HFFc6 (cell line): ENCODE data around the gene RPL10L. TPM values are rescaled to one million over a fixed set of nuclear protein-coding genes. Genes with fewer than 3 reads are reported as not detected.
A peak's percentile ranks its signal among the peaks of the same experiment; 100 is the strongest.

ENCODE experiments used
- DNase-seq: peaks from one replicate; pipeline ENCODE4 v3.0.0-alpha.2; 2018
- H3K27ac Mint-ChIP-seq: 2 replicates; pipeline ENCODE4 v1.8.0; 2020; ENCODE audit warnings: mild to moderate bottlenecking, mixed read lengths
- H3K27me3 Mint-ChIP-seq: 2 replicates; pipeline ENCODE4 v1.8.0; 2021; ENCODE audit warnings: mild to moderate bottlenecking, moderate library complexity, mixed read lengths; ENCODE audit not compliant: insufficient read depth
- H3K36me3 Mint-ChIP-seq: 2 replicates; pipeline ENCODE4 v1.8.0; 2021; ENCODE audit warnings: low read depth, mixed read lengths
- H3K4me1 Mint-ChIP-seq: 2 replicates; pipeline ENCODE4 v1.8.0; 2020; ENCODE audit warnings: low read depth, mixed read lengths
- H3K4me3 Mint-ChIP-seq: 2 replicates; pipeline ENCODE4 v1.8.0; 2020; ENCODE audit warnings: mild to moderate bottlenecking, moderate library complexity, mixed read lengths
- H3K9me3 Mint-ChIP-seq: 2 replicates; pipeline ENCODE4 v1.8.0; 2020; ENCODE audit warnings: mild to moderate bottlenecking, mixed read lengths
- total RNA-seq, 6 experiments: library from RNA; stranded (reverse); fragmentation: NEBNext Ultra II Directional; extraction: Animal tissue kit (Norgen Biotek cat#: 25700); gene quantifications; 2 replicates in 1 of 6; 3 replicates in 5 of 6; pipeline ENCODE4 v1.2.3, GENCODE V29; 2021
- TF ChIP-seq, protein P1 (sequence below): fragments of 200-600 bp; sonication (generic); IDR thresholded peaks from 2 replicates; pipeline ENCODE4 v1.5.0; 2021; ENCODE audit warnings: antibody characterized with exemption, mild to moderate bottlenecking

The RPL10L gene
- total RNA-seq, 6 experiments from 2014 or later, result not detected

DNA sequence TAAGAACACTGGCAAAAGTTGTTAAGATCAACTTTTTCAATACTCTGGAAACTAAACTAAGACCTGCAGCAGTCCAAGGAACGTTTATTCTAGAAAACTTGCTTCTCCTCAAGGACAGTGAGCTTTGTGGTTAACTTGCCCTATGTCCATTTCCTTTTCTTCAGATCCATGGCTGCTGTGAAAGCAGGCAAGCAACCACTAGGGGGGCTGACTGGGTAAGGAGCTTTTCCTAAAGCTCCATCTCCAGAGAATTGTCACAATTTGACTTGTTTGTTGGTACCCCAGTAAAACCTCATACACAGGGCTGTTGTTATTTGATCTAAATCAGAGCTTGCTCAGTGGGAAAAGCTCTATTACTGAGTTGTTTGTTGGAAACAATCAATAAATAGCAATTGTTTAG is 10.1 kb upstream of the RPL10L start:
- Mint-ChIP-seq H3K36me3 (no peaks in the 10 kb centered on the region), H3K9me3 (peaks cover 35% of the 10 kb centered on the region), H3K27ac (no peak overlapping the region), H3K27me3 (no peaks in the 10 kb centered on the region), H3K4me1 (no peaks in the 10 kb centered on the region), H3K4me3 (no peak overlapping the region)
- DNase-seq, result no peak
- TF ChIP-seq, protein P1, sequence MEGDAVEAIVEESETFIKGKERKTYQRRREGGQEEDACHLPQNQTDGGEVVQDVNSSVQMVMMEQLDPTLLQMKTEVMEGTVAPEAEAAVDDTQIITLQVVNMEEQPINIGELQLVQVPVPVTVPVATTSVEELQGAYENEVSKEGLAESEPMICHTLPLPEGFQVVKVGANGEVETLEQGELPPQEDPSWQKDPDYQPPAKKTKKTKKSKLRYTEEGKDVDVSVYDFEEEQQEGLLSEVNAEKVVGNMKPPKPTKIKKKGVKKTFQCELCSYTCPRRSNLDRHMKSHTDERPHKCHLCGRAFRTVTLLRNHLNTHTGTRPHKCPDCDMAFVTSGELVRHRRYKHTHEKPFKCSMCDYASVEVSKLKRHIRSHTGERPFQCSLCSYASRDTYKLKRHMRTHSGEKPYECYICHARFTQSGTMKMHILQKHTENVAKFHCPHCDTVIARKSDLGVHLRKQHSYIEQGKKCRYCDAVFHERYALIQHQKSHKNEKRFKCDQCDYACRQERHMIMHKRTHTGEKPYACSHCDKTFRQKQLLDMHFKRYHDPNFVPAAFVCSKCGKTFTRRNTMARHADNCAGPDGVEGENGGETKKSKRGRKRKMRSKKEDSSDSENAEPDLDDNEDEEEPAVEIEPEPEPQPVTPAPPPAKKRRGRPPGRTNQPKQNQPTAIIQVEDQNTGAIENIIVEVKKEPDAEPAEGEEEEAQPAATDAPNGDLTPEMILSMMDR, result 0 out of 2 replicates have a peak, but pooled peaks have one; percentile 12

DNA sequence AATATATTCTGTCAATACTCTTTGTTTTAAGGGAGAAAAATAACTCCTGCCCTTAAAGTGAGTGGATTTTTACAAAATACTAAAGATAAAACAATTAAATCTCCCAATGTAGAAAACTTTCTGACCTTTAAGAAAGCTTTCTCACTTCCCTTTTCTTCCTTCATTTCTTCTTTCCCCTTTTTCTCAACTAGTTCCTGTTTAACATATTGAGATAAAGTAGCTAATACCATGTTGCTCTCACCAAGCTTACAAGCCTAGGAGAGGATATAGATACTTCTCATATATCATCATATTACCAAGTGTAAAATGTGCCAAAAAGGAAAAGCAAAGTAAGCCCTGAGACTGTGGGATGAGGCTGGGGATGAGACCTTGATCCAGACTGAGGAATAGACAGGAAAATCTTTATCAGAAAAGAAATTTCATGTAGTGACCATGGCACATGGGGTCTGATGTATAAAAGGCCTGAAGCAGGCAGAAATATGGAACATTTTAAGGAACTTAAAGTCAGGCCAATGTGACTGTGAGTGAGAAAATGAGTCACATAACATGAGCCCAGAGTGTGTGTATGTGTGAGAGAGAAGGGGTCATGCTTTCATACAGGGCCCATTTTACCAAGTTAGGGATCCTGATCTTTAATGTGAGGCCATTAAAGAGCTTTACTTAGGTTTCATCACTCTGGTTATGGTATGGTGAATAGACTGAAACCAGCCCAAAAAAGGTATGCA is 1.6 kb upstream of the RPL10L start:
- no peaks in the 10 kb centered on the region for H3K36me3 Mint-ChIP-seq
- H3K27me3 Mint-ChIP-seq, result no peaks in the 10 kb centered on the region; the same call in 1 of the 2 replicates
- H3K9me3 Mint-ChIP-seq, result peaks cover 8% of the 10 kb centered on the region
- no peaks in the 10 kb centered on the region for H3K4me1 Mint-ChIP-seq
- no peak overlapping the region for H3K27ac Mint-ChIP-seq
- no peak for DNase-seq
- TF ChIP-seq, protein P1, result no peak
- H3K4me3 Mint-ChIP-seq, result no peak overlapping the region

DNA sequence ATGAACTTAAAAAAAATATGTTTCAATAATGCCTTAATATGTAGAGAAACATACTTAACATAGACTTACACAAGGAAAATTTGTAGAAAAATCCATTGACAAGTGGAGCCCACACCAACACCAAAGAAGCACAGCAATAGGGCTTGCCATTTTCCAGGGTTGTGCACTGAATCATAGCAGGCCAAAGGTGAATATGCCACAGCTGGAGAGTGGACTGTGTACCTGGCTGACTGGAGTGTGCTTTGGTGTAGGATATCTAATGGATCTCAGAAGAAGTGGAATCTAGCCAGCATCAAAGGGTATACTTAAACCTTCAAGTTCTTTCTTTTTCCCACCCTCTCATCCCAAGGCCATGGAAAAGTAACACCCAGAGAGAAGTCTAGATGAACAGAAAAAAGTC is 4.8 kb downstream of the RPL10L start:
- Mint-ChIP-seq H3K4me3 (no peak overlapping the region), H3K27me3 (no peaks in the 10 kb centered on the region; the same call in 1 of the 2 replicates)

DNA sequence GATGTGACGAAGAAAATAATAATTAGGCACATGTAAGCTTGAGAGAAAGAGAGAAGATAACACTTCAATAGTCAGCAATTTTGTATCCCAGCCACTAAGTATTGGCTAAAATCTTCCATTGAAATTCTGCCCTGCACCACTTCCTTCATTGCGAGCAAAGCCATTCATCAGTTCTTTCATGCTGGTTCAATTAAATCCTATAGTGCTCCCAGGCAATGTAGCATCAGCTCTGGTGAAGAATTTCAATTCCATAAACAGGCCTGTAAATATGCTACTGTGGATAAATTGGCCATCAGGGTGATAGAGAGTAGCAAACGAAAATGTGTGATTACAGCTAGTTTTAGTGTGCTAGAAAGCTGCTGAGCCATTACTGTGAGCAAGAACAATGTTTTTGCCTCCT is 24.7 kb downstream of the RPL10L start:
- Mint-ChIP-seq H3K27me3 (no peaks in the 10 kb centered on the region; the same call in 1 of the 2 replicates), H3K36me3 (no peaks in the 10 kb centered on the region), H3K9me3 (peaks cover 27% of the 10 kb centered on the region), H3K4me1 (no peaks in the 10 kb centered on the region), H3K27ac (no peak overlapping the region), H3K4me3 (no peak overlapping the region)
- DNase-seq, result no peak
- TF ChIP-seq, protein P1, result no peak

More for the DNA sequence above, 4.8 kb downstream of the RPL10L start:
- TF ChIP-seq, protein P1, result no peak
- DNase-seq, result no peak
- Mint-ChIP-seq H3K36me3 (no peaks in the 10 kb centered on the region), H3K4me1 (no peaks in the 10 kb centered on the region), H3K9me3 (peaks cover 21% of the 10 kb centered on the region), H3K27ac (no peak overlapping the region)
